Activated CD4-positive, alpha-beta T cell treated with anti-CD3 and anti-CD28 coated beads, Interleukin-2, amount 50 U/mL, for 48 hours (primary cell): Measurements from ENCODE around the gene NDRG3.
"Not testable (repeated sequence)": the region's sequence is repeated elsewhere in the genome, so short reads cannot be mapped to it uniquely, and the experiment has no call there.

ENCODE experiments used
- DNase-seq, 2 experiments: peaks; one replicate each; pipeline ENCODE4 v3.0.0-alpha.2; 2020

NDRG3 gene

DNA sequence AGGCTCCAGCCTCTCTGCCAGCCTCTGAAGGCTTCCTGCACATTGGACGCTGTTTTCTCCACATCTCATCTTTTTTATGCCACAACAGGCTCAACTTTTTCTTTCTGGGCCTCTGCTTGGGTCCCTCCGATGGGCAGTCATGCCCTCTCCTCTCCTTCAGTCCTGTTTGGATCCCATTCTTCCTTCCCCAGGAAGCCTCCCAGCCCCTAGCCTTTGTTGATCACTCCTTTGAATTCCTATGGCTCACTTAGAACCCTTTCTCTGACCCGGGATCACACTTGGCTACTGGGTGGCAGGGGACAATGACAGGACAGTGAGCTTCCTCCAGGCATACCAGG lies 104.4 kb downstream of the NDRG3 start:
- DNase-seq, result no peak

DNA sequence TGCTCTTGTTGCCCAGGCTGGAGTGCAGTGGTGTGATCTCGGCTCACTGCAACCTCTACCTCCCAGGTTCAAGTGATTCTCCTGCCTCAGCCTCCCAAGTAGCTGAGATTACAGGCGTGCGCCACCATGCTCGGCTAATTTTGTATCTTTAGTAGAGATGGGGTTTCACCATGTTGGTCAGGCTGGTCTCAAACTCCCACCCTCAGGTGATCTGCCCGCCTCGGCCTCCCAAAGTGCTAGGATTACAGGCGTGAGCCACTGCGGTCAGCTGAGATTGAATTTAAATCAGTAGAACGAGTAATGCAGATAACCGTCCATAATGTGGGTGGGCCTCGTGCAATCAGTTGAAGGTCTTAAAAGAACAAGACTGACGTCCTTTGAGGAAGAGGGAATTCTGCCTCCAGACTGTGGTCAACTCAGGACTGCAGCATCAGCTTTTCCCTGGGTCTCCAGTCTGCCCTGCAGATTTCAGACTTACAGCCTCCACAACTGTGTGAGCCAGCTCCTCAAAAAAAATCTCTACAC lies 107.0 kb downstream of the NDRG3 start:
- DNase-seq, result not testable (repeated sequence)

DNA sequence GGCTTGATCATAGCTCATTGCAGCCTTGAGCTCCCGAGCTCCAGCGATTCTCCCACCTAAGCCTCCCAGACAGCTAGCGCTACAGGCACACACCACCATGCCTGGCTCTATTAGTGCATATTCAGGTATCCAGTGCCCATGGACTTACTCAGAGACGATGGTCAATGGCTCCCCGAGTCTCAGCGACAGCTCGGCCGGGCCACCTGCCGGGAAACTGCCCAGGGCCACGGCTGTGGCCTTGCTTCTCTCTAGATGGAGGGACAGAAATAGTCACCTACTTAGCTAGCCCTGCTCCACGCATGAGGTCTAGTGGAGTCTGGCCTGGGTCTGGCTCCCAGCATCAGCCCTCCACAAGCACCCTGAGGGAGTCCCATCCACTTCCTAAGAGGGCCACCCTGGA lies 111.5 kb downstream of the NDRG3 start:
- DNase-seq, result no peak

DNA sequence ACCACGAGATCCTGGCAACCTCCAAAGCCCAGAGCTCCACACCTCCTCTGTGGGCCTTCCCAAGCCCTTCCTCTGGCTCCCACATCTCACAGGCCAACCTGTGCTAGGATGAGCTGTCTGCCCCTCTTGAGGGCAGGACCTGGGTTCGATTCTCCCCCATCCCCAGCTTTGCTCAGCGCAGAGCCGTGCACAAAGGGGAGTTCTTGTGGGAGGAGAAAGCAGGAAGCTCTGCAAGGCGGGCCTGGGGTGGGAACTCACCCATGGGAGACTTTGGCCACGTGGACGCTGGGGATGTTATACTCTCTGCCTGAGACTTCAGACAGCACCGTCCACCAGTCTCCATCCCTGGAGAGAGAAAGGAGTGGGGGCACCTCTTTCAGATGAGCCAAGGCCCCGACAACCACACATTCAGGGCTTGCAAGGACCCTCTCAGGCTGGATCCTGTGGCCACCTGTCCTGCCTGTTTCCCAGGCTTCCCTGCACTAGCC lies 112.6 kb downstream of the NDRG3 start:
- no peak for DNase-seq

DNA sequence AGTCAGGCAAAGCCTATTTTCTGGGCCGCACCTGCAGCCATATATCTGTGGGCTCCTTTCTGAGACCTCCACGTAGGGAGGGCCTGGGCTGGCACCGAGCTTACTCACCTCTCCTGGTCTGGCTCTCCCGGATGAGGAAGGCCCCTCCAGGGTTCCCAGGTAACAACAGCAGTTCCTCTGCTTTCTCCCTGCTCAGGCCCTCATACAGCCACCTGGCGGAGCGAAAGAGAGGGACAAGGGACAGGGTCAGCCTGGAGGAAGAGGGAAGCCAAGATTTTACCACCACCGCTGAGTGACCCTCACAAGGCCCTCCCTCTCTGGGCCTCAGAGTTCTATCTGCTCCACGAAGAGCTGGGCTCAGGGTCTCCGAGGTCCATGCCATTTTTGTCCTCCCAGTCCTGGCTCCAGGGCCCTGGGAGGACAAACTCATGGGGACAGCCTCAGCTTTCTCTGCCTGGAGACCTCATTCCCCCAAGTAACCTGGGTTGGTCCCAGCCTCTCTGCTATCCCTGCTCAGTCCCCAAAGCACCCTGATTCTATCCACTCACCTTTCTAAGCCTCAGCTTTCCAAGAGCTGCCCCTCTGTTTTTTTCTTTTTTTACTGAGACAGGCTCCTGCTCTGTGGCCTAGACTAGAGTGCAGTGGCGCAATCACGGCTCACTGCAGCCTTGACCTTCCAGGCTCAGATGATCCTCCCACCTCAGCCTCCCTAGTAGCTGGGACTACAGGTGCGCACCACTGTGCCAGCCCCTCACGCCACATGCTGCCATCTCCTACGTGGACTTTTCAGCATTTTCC lies 113.2 kb downstream of the NDRG3 start:
- no peak for DNase-seq

DNA sequence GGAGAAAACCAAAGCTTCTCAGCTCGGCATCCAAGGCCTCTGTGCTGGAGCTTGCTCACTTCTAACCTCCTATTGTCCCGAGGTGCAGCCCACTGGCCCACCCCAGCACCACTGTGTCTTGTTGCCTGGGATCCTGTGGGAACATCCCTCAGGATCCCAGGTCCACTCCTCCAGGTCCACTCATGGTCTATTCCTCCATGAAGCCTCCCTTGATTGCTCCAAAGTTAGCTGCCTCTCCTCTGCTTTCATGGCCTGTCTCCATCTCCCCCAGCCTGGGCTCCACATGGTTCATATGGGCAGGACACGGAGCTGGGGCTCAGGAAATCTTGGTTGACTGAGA lies 113.8 kb downstream of the NDRG3 start:
- DNase-seq, result no peak

DNA sequence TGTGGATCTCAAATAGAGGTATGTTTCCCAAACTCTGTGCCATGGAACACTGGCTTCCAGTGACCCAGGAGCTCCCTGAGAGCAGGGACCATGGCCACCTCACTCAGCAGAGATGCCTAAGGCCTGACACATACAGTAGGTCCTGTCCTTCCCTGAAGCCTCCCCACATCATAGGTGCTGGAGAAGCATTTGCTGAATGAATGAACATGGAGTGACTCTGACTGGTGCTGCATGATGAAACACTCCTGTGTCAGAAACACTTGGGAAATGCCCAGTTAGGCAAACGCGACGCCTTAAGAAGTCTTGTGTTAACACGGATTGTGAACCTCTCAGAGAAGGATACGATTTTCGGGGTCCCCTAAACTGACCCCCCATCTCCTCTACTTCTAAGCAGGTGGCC lies 114.2 kb downstream of the NDRG3 start:
- no peak for DNase-seq

DNA sequence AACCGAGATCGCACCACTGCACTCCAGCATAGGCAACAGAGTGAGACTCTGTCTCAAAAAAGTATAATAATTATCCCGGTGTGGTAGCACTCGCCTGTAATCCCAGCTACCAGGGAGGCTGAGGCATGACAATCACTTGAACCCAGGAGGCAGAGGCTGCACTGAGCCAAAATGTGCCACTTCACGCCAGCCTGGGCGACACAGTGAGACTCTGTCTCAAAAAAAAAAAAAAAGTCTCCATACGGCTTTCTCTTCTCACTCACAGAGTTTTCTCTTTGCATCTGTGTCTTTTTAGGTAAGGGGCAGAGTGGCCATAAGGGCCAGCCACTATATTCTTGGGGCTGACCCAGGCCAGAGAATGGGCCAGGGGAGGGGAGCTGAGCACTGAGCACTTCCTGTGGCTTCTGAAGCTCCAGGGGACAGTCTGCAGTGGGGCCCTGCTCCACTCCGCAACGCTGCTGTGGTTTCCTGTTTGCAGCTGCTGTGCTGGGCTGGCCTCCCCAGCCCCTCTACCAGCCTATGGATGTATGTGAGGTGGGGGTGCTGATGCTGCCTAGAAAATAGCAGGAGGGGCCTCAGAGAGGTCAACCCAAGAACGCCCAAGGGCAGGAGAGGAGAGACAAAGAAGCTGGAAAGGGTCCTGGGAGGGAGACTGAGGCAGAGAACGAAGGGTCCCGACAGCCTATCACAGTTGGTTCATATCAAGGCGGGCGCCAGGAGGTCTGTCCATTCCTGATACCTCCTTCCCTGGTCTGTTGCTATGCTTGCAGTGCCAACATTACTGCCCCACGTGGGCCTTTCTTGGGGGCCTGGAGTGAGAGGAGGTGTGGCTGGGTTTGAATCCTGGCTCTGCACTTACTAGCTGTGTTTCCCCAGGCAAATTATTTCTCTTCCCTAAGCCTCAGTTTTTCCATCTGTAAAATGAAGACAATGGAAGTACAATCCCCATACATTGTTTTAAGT lies 115.9 kb downstream of the NDRG3 start:
- DNase-seq, result peak; percentile 49 to 61

DNA sequence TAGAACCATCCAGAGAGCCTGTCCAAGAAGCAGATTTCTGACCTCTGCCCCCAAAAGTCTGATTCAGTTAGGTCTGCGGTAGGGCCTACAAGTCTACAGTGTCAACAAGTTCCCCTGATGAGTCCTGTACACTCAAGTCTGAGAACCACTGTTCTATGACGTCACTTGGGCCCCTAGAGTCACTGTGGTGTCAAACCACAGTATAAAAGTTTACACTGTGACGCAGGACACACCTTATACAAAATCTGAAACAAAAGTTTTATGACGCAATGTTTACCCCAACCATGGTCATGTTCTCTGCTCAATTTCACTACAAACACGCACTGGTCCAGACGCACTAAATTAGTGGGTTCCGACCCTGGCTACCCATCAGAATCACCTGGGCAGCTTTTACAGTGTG lies 117.8 kb downstream of the NDRG3 start:
- no peak for DNase-seq

DNA sequence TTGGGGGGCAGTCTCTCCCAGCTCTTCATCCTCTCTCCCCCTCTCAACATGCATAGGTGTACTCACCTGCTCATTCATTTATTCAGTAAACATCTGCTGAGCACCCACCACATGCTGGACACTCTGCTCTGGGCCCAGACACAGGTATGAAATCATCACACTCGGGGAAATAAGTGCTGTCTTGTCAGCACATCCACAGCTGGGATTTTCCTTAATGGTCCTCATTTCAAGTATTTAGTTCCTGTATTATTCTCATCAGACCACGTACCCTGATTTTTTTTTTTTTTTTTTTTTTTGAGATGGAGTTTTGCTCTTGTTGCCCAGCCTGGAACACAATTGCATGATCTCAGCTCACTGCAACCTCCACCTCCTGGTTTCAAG lies 121.0 kb downstream of the NDRG3 start:
- no peak for DNase-seq

DNA sequence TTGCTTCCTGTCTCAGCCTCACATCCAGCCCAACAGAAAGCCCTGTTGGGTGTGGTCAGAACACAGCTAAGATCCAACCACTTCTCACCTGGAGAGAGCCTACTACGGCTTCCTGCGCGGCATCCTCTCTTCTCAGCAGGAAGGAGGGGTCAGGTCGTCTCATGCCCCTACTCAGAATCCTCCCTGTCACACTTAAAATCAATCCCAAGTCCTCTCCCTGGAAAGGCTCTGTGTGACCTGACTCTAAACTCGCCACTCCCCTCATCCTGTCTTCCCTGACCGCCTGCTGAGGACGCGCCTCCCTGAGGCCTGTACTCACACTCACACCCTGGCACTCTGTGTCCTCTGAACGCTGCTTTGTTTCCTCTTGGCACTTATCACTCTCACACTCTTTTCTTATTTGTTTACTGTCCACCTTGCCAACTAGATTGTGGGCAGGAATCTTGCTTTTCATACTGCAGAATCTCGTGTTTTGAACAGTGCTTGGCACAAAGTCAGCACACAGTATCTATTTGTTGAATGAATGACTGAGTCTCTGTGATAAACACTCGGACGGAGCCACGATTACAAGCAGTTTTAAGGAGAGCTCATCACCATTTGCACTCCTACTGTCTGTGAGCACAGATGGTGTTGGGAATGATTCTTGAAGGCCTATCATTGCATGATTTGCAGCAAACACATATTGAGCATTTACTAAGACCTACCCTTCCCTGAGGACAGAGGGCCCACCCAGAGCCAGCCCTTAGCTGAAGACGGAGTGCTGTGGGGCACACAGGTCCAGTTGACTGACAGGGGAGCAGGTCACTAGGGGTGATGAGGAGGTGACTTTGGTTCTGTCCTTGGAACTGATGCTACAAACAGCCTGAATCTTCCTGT lies 121.6 kb downstream of the NDRG3 start:
- DNase-seq, result no peak

DNA sequence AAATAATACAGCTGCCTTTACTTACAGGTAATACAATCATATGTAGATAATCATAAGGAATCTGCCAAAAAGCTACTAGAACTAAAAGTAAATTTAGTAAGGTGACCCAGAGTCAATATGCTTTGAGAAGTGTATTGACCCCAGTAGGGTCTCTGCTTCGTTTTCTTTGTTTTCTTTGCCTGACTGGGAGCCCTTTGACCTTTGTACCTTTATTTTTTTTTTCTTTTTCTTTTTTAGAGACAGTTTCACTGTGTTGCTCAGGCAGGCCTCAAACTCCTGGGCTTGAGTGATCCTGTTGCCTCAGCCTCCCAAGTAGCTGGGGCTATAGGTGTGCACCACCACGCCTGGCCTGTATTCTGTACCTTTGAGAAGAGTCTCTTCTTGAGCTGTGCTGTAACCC lies 122.4 kb downstream of the NDRG3 start:
- DNase-seq, result no peak

DNA sequence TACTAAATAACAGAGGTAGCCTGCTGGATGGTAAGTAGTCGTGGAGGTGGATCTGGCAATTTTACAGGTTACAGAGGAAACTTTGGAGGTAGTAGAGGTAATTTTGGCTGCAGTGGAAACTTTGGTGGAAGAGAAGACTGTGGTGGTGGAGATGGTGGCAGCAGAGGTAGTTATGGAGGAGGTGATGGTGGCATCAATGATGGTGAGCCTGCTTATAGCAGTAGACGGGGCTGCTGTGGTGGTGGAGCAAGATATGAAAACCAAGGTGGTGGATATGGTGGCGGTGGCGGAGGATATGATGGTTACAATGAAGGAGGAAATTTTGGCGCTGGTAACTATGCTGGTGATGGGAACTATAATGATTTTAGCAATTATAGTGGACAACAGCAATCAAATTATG lies 125.0 kb downstream of the NDRG3 start:
- no peak for DNase-seq

DNA sequence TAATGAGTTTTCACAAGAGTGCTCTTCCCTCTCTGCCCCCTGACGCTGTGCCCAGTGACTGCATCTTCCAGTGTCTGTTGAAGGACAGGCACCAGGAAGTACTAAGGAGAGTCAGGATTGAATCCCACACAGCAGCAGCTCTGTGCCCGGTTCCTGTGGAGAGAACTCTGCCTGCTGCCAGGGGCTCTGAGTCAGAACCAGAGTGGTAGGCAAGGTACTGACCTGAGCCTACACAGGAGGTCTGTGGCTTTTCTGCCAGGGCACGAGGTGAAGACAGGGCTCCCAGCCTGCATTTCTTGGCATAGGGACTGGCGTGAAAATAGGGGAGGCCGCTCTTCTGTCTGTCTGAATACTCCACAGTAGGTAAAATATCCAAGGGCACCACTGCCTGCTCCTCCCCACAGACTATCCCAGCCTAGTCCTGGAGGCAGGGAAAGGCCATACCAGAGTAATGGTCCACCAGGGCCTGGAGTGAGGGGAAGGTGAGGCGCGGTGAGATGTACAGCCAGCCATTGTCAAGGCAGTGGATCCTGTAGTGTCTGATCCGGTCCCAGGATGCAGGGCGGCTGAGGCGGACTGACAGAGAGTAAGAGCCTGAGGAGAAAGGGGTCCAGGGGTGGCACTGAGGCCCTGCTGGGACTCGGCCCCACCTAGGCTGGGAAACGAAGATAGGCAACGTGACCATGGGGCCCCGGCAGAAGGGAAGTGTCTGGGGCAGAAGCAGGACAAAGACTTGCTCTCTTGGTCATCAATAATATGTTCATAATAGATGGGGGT lies 130.9 kb downstream of the NDRG3 start:
- DNase-seq, result no peak

DNA sequence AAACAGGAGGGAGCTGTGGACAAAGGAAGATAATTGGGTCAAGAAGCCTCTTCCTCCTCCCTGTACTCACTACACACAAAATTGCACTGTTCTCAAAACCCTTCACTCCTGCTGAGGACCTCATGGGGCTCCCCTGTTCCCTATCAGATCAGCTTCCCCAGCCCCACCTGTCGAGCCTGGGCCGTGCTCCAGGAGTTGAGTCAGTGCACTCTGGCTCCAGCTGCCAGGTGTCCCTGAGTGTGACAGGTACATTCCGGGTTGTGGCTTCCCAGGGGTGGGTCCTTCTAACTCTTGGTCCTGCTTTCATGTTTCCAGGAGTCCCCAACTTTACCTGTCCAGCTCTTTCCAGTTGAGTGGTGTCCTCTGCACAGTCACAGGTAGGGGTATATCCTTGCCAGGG lies 131.9 kb downstream of the NDRG3 start:
- no peak for DNase-seq

DNA sequence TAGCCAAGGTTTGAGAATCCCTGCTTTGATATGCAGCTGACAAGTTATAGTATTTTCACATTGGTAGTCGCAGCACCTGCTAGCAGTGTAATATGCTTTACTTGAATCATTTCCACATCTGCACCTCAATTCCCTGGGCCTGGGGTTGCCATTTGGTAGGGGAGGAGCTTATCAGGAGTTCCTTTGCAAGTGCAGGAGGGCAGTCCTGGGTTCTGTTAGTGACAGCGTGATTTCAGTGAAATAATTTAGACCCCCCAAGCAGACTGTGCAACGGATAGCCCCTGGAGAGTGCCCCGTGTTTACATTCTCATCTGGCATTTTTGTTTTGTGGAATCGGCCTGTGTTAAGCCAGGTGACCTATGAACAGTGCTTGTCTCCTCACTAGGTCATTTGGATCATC lies 134.3 kb downstream of the NDRG3 start:
- DNase-seq, result no peak

DNA sequence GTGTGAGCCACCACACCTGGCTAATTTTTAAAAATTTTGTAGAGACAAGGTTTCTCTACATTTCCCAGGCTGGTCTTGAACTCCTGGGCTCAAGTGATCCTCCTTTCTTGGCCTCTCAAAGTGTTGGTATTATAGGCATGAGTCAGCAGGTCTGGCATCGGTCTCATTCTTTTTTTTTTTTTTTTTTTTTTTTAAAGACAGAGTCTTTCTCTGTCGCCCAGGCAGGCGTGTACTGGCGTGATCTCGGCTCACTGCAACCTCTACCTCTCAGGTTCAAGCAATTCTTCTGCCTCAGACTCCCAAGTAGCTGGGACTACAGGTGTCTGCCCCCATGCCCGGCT lies 137.5 kb downstream of the NDRG3 start:
- not testable (repeated sequence) for DNase-seq

DNA sequence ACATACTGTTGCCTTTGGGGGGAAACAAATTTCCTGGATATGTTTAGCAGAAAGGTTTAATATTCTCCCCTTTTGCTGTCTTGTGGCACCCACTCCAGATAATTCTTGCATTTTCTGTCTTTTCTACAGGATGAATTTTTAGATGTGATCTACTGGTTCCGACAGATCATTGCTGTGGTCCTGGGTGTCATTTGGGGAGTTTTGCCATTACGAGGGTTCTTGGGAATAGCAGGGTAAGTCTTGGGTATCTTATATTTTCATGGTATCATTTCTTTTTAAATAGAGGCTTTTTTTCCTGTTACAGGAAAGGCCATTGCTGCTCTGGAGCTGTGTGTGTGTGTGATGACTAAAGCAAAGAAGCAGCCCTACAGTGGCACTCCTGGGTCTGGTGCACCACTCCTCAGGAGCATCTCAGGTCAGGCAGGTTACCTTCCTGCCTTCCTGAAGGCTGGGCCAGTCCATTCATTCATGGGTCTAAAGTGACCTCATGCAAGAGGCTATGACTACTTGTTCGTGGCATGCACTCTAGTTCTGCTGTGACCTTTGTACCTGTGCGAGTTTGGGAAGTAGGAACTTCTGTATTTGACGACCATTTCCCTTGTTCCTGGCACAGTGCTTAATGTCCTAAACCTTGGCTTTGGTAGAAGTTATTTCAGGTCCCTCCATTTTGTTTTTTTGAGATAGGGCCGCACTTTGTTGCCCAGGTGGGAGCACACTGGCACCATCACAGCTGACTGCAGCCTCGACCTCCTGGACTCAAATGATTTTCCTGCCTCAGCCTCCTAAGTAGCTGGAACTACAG lies 138.1 kb downstream of the NDRG3 start:
- DNase-seq, result no peak

DNA sequence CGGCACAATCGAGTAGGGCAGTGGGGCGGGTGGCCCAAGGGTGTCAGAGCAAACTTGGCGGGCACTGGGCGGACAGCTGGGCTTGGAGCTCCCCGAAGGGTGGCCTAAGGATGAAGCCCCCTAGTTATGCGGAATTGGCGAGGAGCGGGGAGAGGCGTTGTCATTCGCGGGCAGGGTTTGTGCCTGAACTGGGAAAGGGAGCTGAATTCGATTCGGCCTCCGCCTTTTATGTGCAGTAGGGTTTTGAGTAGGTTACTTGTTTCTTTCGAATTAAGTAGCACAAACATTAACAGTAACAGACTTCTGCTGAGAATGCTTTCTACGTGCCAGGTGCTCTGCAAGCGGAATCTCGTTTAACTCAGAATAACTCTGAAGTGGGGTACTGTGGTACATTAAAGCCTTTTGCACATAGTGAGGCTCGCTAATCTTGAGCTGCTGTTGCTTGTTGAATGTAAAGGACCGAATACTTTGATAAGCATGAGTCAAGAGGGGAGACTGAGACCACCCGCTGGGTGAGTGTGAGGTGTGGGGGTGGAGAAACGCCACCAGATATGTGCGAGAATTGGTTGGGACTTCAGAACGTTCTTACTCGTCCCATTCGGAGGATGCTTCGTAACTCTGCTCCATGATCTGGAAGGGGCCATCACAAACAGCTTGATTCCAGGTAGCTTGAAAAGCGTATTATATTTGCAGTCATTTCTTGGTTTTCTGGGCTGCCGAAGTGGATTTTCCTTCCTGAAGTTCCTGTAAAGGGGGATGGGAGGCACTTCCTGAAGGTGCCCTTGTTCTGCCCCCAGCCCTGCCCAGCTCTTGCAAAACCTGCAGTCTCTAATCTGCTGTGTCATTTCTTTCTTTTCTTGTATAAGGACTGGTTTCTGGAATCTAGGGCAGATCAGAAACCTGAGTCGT lies 139.5 kb downstream of the NDRG3 start:
- peak in 1 of 2 experiments; percentile 31 for DNase-seq
